Lower leg skin (tissue), 3 donors: ENCODE results near the gene ROR1.

ENCODE experiments used
- POLR2A ChIP-seq, 2 donors: fragments of 450-650 bp; IDR thresholded peaks; one replicate each; pipeline ENCODE4 v1.6.1; 2016 to 2017; ENCODE audit warnings: antibody characterized with exemption in 2 of 2, mild to moderate bottlenecking in 1 of 2, moderate library complexity in 1 of 2
- TF ChIP-seq, protein P1 (sequence below), 3 donors: fragments of 450-650 bp; IDR thresholded peaks; one replicate each; pipeline ENCODE4 v1.5.1; 2016; ENCODE audit warnings: antibody characterized with exemption in 3 of 3, mild to moderate bottlenecking in 3 of 3, moderate library complexity in 2 of 3

DNA sequence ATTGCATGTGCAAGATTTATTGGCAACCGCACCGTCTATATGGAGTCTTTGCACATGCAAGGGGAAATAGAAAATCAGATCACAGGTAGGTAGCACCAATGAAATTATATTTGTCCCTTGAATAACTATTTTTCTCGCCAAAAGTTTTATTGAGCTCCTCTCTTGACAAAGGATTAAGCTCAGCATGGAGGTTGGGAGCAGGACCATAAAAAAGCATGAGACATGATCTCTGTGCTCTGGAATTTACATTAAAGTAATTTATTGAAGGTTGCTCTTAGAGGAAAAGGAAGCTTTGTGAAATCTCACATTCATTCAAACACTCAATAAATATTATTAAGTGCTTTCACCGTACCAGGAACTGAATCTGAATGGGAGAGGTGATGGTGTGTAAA lies 363.6 kb downstream of the ROR1 start:
- no peak for TF ChIP-seq POLR2A (IDR thresholded peaks at IDR 0.05)
- TF ChIP-seq, protein P1, sequence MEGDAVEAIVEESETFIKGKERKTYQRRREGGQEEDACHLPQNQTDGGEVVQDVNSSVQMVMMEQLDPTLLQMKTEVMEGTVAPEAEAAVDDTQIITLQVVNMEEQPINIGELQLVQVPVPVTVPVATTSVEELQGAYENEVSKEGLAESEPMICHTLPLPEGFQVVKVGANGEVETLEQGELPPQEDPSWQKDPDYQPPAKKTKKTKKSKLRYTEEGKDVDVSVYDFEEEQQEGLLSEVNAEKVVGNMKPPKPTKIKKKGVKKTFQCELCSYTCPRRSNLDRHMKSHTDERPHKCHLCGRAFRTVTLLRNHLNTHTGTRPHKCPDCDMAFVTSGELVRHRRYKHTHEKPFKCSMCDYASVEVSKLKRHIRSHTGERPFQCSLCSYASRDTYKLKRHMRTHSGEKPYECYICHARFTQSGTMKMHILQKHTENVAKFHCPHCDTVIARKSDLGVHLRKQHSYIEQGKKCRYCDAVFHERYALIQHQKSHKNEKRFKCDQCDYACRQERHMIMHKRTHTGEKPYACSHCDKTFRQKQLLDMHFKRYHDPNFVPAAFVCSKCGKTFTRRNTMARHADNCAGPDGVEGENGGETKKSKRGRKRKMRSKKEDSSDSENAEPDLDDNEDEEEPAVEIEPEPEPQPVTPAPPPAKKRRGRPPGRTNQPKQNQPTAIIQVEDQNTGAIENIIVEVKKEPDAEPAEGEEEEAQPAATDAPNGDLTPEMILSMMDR (IDR thresholded peaks at IDR 0.05): no peak
